ENCODE data around the gene MYCBPAP. TPM values are rescaled to one million over a fixed set of nuclear protein-coding genes. Genes with fewer than 3 reads are reported as not detected.

MYCBPAP gene
- total RNA-seq, 1 experiment from 2014 or later, result 2.7 TPM

DNA sequence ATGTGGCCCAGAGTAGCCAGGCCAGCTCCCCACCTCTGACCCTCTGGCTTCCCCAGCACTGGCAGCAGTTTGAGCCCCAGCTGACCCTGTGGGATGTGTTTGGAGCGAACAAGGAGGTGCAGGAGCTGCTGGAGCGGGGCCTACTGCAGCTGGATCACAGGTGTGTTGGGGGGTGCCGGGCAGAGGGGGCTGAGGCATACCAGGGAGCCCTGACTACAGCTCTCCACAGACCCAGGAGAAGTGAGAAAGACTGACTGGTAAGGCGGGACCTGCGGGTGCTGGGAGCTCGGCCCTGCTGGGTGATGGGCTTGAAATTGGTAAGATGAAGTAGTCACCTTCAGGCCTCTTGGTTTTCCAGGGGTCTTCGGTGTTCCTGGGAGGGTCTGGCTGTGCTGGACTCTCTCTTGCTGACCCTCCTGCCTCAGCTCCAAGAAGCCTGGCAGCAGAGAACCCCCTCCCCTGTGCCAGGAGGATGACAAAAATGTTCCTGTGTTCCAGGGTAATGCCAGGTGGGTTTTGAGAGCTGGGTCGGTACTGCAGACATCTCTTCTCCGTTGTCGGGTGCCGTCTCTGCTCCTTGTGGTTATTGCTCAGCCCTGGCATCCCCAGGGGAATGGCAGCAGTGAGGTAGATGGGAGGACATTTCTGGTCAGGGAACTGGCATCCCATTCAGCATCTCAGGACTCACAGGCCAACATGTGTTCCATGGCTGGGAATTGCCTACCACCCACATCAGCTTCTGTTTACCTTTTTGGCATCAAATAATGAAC is 23.7 kb upstream of the MYCBPAP start:
- Mint-ChIP-seq H3K27ac (ENCODE audit: unreplicated experiment) (no peak overlapping the region), H3K9me3 (ENCODE audit: unreplicated experiment) (no peaks in the 10 kb centered on the region), H3K36me3 (ENCODE audit: insufficient read depth, unreplicated experiment) (peaks cover 37% of the 10 kb centered on the region), H3K4me3 (ENCODE audit: unreplicated experiment) (no peak overlapping the region), H3K4me1 (ENCODE audit: low read depth, unreplicated experiment) (peaks cover 24% of the 10 kb centered on the region), H3K27me3 (ENCODE audit: insufficient read depth, unreplicated experiment) (no peaks in the 10 kb centered on the region)
- no TSS peak for BruUV-seq (replicated peaks)
- intact Hi-C loops (cut with micrococcal nuclease; ENCODE audit: unreplicated experiment), result loop anchor here (5.0 kb wide), 1 partner anchor 473 kb away; no protein-coding TSS in a partner anchor
- H3K4me3 ChIP-seq (ENCODE audit: low read depth, low read length), result no peak overlapping the region
- peak in 1 of 2 experiments; percentile 44 for DNase-seq
- H3K27me3 ChIP-seq (replicated peaks; ENCODE audit: control insufficient read depth, insufficient read depth, low read length), result no peaks in the 10 kb centered on the region
- peaks cover 12% of the 10 kb centered on the region for H3K36me3 ChIP-seq (ENCODE audit: control insufficient read depth, insufficient read depth, low read length)
- ChIA-PET POLR2A (no interaction called here), CTCF (interaction anchor here (0.6 to 2.4 kb wide), 7 partner anchors 9 to 214 kb away, joined by 3 to 11 read pairs (median 4); no protein-coding TSS in a partner anchor)
- no peaks in the 10 kb centered on the region for H3K9me3 ChIP-seq
- TF ChIP-seq, protein P1, sequence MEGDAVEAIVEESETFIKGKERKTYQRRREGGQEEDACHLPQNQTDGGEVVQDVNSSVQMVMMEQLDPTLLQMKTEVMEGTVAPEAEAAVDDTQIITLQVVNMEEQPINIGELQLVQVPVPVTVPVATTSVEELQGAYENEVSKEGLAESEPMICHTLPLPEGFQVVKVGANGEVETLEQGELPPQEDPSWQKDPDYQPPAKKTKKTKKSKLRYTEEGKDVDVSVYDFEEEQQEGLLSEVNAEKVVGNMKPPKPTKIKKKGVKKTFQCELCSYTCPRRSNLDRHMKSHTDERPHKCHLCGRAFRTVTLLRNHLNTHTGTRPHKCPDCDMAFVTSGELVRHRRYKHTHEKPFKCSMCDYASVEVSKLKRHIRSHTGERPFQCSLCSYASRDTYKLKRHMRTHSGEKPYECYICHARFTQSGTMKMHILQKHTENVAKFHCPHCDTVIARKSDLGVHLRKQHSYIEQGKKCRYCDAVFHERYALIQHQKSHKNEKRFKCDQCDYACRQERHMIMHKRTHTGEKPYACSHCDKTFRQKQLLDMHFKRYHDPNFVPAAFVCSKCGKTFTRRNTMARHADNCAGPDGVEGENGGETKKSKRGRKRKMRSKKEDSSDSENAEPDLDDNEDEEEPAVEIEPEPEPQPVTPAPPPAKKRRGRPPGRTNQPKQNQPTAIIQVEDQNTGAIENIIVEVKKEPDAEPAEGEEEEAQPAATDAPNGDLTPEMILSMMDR (IDR thresholded peaks at IDR 0.05; ENCODE audit: insufficient read depth in 1 of 2, low read depth in 1 of 2, low read length in 1 of 2, severe bottlenecking in 1 of 2, unreplicated experiment in 1 of 2), result no peak
- H3K4me1 ChIP-seq, result peaks cover 8% of the 10 kb centered on the region; the same call in 1 of the 2 replicates

DNA sequence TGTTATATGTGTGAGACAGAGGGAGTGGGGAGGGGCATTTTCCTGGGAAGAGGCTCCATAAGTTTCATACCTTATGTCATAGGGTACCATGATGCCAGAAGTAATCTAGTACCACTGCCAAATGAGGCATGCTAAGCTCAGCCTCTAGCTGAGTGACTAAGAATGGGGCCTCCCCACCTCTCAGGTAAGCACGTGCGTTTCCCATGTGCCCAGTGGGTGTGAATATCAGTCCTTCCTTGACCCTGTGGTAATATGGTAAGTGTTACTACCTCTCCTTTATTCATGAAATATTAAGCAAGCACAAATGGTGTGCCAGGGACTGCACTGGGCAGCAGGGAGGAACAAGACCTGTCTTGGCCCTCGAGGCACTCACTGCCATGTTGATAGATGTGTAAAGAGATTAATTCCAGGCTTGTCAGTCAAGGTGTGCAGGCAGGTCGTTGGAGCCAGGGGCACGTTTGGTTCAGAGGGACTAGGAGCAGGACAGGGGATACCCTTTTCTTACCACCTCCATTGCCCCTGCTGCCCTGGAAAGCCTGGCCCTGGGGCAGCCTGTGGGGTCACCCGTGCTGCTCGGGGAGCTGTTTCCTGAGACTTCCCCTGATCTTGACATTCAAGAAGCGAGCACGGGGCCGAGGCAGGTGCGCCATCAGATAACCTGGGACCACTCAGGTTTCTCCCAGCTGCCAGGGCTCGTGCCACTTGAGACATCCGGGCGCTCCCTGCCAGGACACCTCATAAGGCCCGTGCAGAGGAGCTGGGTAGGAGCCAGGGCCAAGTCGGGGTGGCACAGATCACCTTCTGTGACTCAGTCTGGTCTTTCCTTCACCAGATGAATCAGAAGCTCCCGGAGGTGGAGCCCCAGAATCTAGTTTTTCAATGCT is 20.8 kb upstream of the MYCBPAP start:
- DNase-seq, result no peak
- Histone ChIP-seq H3K36me3 (ENCODE audit: control insufficient read depth, insufficient read depth, low read length) (peaks cover 10% of the 10 kb centered on the region), H3K27me3 (replicated peaks; ENCODE audit: control insufficient read depth, insufficient read depth, low read length) (no peaks in the 10 kb centered on the region), H3K4me1 (no peaks in the 10 kb centered on the region; the same call in 1 of the 2 replicates), H3K4me3 (ENCODE audit: low read depth, low read length) (no peak overlapping the region), H3K9me3 (no peaks in the 10 kb centered on the region)
- H3K4me3 Mint-ChIP-seq (ENCODE audit: unreplicated experiment), result no peak overlapping the region
- ChIA-PET POLR2A (interaction anchor here (0.6 kb wide), 2 partner anchors 240 to 1765 kb away, joined by 4 read pairs; partner anchors contain the start of gene PRAC1), CTCF (interaction anchor here (0.5 to 2.4 kb wide), 3 partner anchors 9 to 683 kb away, joined by 5 to 11 read pairs (median 6); no protein-coding TSS in a partner anchor)
- H3K27ac Mint-ChIP-seq (ENCODE audit: unreplicated experiment), result no peak overlapping the region
- TF ChIP-seq, protein P1 (IDR thresholded peaks at IDR 0.05; ENCODE audit: insufficient read depth in 1 of 2, low read depth in 1 of 2, low read length in 1 of 2, severe bottlenecking in 1 of 2, unreplicated experiment in 1 of 2), result no peak
- BruUV-seq (replicated peaks), result no TSS peak
- peaks cover 6% of the 10 kb centered on the region for H3K4me1 Mint-ChIP-seq (ENCODE audit: low read depth, unreplicated experiment)
- intact Hi-C loops (cut with micrococcal nuclease; ENCODE audit: unreplicated experiment), result loop anchor here (1.0 kb wide), 1 partner anchor 30 kb away; no protein-coding TSS in a partner anchor
- H3K36me3 Mint-ChIP-seq (ENCODE audit: insufficient read depth, unreplicated experiment), result peaks cover 28% of the 10 kb centered on the region
- no peaks in the 10 kb centered on the region for H3K9me3 Mint-ChIP-seq (ENCODE audit: unreplicated experiment)
- H3K27me3 Mint-ChIP-seq (ENCODE audit: insufficient read depth, unreplicated experiment), result no peaks in the 10 kb centered on the region

DNA sequence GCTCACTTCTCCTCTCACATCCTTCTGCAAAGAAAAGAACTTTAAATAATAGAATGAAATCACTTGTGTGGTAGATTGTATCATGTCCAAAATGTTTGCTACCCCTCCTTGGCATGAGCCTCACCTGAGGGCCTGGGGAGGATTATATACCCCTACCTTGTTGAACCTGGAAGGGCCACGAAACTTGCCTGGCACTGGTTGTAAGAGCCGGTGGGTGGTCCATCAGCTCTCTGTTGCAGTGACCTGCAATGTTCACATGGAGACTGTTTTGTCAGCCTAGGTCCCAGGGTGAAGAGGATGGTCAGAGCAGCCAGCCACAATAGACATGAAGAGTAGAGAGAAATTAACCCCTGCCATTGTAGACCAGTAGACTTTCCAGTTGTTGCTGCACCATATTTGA is 19.4 kb upstream of the MYCBPAP start:
- Mint-ChIP-seq H3K27me3 (ENCODE audit: insufficient read depth, unreplicated experiment) (no peaks in the 10 kb centered on the region), H3K27ac (ENCODE audit: unreplicated experiment) (no peak overlapping the region), H3K9me3 (ENCODE audit: unreplicated experiment) (no peaks in the 10 kb centered on the region), H3K4me3 (ENCODE audit: unreplicated experiment) (no peak overlapping the region), H3K36me3 (ENCODE audit: insufficient read depth, unreplicated experiment) (peaks cover 13% of the 10 kb centered on the region), H3K4me1 (ENCODE audit: low read depth, unreplicated experiment) (no peaks in the 10 kb centered on the region)
- TF ChIP-seq, protein P1 (IDR thresholded peaks at IDR 0.05; ENCODE audit: insufficient read depth in 1 of 2, low read depth in 1 of 2, low read length in 1 of 2, severe bottlenecking in 1 of 2, unreplicated experiment in 1 of 2), result no peak
- Histone ChIP-seq H3K4me1 (no peaks in the 10 kb centered on the region), H3K4me3 (ENCODE audit: low read depth, low read length) (no peak overlapping the region), H3K9me3 (no peaks in the 10 kb centered on the region), H3K27me3 (replicated peaks; ENCODE audit: control insufficient read depth, insufficient read depth, low read length) (no peaks in the 10 kb centered on the region), H3K36me3 (ENCODE audit: control insufficient read depth, insufficient read depth, low read length) (peaks cover 4% of the 10 kb centered on the region)
- intact Hi-C loops (cut with micrococcal nuclease; ENCODE audit: unreplicated experiment), result no loop called here
- CTCF ChIA-PET, result no interaction called here
- POLR2A ChIA-PET, result interaction anchor here (0.6 kb wide), 1 partner anchor 91 kb away, joined by 3 read pairs; no protein-coding TSS in a partner anchor
- DNase-seq, result no peak
- no TSS peak for BruUV-seq (replicated peaks)
